ENCODE measurements around the gene TAF7L.

DNA sequence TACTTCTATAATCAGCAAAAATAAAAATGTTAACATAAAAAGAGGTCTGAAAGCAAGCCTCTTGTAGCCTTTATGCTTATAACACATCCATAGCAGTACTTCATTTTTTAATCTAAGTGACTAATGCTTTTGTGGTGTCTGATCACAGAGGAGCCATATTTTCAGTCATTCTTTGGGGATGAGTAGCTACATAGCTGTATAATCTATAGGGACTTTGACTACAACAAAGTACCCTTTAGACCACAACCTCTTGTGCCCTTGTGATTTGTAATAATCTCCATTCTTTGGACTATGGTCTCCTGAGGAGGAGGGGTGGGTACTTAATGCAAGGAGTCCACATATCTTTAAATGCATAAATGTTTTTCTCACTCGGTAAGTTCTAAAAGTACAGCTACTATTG is 62.0 kb downstream of the TAF7L start:
- TF ChIP-seq, protein P1, sequence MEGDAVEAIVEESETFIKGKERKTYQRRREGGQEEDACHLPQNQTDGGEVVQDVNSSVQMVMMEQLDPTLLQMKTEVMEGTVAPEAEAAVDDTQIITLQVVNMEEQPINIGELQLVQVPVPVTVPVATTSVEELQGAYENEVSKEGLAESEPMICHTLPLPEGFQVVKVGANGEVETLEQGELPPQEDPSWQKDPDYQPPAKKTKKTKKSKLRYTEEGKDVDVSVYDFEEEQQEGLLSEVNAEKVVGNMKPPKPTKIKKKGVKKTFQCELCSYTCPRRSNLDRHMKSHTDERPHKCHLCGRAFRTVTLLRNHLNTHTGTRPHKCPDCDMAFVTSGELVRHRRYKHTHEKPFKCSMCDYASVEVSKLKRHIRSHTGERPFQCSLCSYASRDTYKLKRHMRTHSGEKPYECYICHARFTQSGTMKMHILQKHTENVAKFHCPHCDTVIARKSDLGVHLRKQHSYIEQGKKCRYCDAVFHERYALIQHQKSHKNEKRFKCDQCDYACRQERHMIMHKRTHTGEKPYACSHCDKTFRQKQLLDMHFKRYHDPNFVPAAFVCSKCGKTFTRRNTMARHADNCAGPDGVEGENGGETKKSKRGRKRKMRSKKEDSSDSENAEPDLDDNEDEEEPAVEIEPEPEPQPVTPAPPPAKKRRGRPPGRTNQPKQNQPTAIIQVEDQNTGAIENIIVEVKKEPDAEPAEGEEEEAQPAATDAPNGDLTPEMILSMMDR (IDR thresholded peaks at IDR 0.05) = no peak
- no peak for TF ChIP-seq POLR2A (IDR thresholded peaks at IDR 0.05)

All from thyroid gland (tissue), 4 donors.